SK-N-SH (cell line): ENCODE data around the gene CES5A. TPM values are rescaled to one million over a fixed set of nuclear protein-coding genes. Genes with fewer than 3 reads are reported as not detected.

Experiments used
- CTCF ChIA-PET: fragments of 300-600, 350-600 bp; formaldehyde crosslinking; extraction: SDS; loops from one replicate; lab custom pipeline; 2021; lab: Yijun Ruan, JAX
- POLR2A ChIA-PET: fragments of 350-600 bp; sonication (Branson Sonifier 250); formaldehyde crosslinking; extraction: SDS; loops from one replicate; lab custom pipeline; 2020; ENCODE audit warnings: antibody characterized with exemption, inconsistent platforms; lab: Yijun Ruan, JAX
- DNase-seq: peaks from one replicate; pipeline ENCODE4 v3.0.0; 2012
- H2AFZ ChIP-seq: fragments of 200-600 bp; sonication (generic); 2 replicates; pipeline ENCODE4 v1.8.1; 2016; ENCODE audit warnings: antibody characterized with exemption, mild to moderate bottlenecking, low read depth
- H3F3A ChIP-seq: fragments of 200-600 bp; sonication (generic); replicated peaks from 2 replicates; pipeline ENCODE3; 2016; ENCODE audit warnings: antibody characterized with exemption, mild to moderate bottlenecking; ENCODE audit not compliant: insufficient read depth
- H3K27ac ChIP-seq, 2 experiments: fragments of 200-500 bp in 1 of 2; fragments of 200-600 bp in 1 of 2; sonication (Bioruptor generic) in 1 of 2; sonication (generic), shearing (Covaris generic) in 1 of 2; 2 replicates each; pipeline versions ENCODE4 v1.5.1 to v1.6.1; 2014 to 2016; ENCODE audit warnings: low read depth in 2 of 2, inconsistent platforms in 1 of 2, low read length in 1 of 2, mild to moderate bottlenecking in 1 of 2, mixed read lengths in 1 of 2
- H3K27me3 ChIP-seq: fragments of 200-600 bp; sonication (generic), shearing (Covaris generic); 2 replicates; pipeline ENCODE4 v1.6.1; 2016; ENCODE audit warnings: mixed run types; ENCODE audit not compliant: insufficient read depth
- H3K36me3 ChIP-seq, 2 experiments: fragments of 200-500 bp in 1 of 2; fragments of 200-600 bp in 1 of 2; sonication (Bioruptor generic) in 1 of 2; sonication (generic) in 1 of 2; replicated peaks in 1 of 2; 2 replicates each; pipeline versions ENCODE3 to v1.5.1; 2014 to 2016; ENCODE audit warnings: low read length in 1 of 2, mild to moderate bottlenecking in 1 of 2; ENCODE audit not compliant: insufficient read depth in 2 of 2, control insufficient read depth in 1 of 2
- H3K4me1 ChIP-seq, 2 experiments: fragments of 200-500 bp in 1 of 2; fragments of 200-600 bp in 1 of 2; sonication (Bioruptor generic) in 1 of 2; sonication (generic), shearing (Covaris generic) in 1 of 2; 2 replicates each; pipeline versions ENCODE4 v1.5.1 to v1.6.1; 2014 to 2016; ENCODE audit warnings: low read depth in 1 of 2, low read length in 1 of 2, mixed run types in 1 of 2; ENCODE audit not compliant: insufficient read depth in 2 of 2, control insufficient read depth in 1 of 2
- H3K4me2 ChIP-seq: fragments of 200-600 bp; sonication (generic), shearing (Covaris generic); 2 replicates; pipeline ENCODE4 v1.6.1; 2017; ENCODE audit warnings: mixed run types
- H3K4me3 ChIP-seq, 2 experiments: fragments of 200-500 bp in 1 of 2; fragments of 200-600 bp in 1 of 2; sonication (Bioruptor generic) in 1 of 2; sonication (generic), shearing (Covaris generic) in 1 of 2; 2 replicates each; pipeline versions ENCODE4 v1.5.1 to v1.8.1; 2014 to 2016; ENCODE audit warnings: low read depth in 2 of 2, inconsistent platforms in 1 of 2, low read length in 1 of 2, mild to moderate bottlenecking in 1 of 2, mixed read lengths in 1 of 2, moderate library complexity in 1 of 2
- H3K79me2 ChIP-seq: fragments of 200-600 bp; sonication (generic); 2 replicates; pipeline ENCODE4 v1.8.1; 2017; ENCODE audit warnings: mild to moderate bottlenecking; ENCODE audit not compliant: insufficient read depth
- H3K9ac ChIP-seq: fragments of 200-600 bp; sonication (generic); 2 replicates; pipeline ENCODE4 v1.6.1; 2017; ENCODE audit warnings: mixed run types
- H3K9me2 ChIP-seq: fragments of 200-600 bp; sonication (generic); 2 replicates; pipeline ENCODE4 v1.6.1; 2017; ENCODE audit warnings: mixed run types
- H3K9me3 ChIP-seq: fragments of 200-600 bp; sonication (generic); 2 replicates; pipeline ENCODE4 v1.6.1; 2017; ENCODE audit warnings: mixed run types, mild to moderate bottlenecking, moderate library complexity
- H4K20me1 ChIP-seq: fragments of 200-600 bp; sonication (generic); 2 replicates; pipeline ENCODE4 v1.6.1; 2017; ENCODE audit warnings: mild to moderate bottlenecking, mixed run types; ENCODE audit not compliant: insufficient read depth
- EP300 ChIP-seq, 2 experiments: IDR thresholded peaks; 2 replicates each; pipeline versions ENCODE4 v1.4.0 to v1.6.1; 2012; ENCODE audit warnings: borderline replicate concordance in 1 of 2, low read depth in 1 of 2, low read length in 1 of 2
- FOSL2 ChIP-seq: IDR thresholded peaks from 2 replicates; pipeline ENCODE4 v1.4.0; 2012; ENCODE audit warnings: low read depth, mild to moderate bottlenecking, moderate library complexity, borderline replicate concordance
- FOXJ3 ChIP-seq: sonication (generic); formaldehyde crosslinking; IDR thresholded peaks from 2 replicates; pipeline ENCODE4 v1.5.1; 2020; ENCODE audit warnings: mild to moderate bottlenecking, missing genetic modification reagents
- FOXM1 ChIP-seq: IDR thresholded peaks from 2 replicates; pipeline ENCODE4 v1.4.0; 2012; ENCODE audit warnings: low read depth, mild to moderate bottlenecking
- GATA2 ChIP-seq: sonication (generic); formaldehyde crosslinking; IDR thresholded peaks from 2 replicates; pipeline ENCODE4 v1.5.0; 2020; ENCODE audit warnings: mild to moderate bottlenecking, missing genetic modification reagents
- JUND ChIP-seq: IDR thresholded peaks from 2 replicates; pipeline ENCODE4 v1.4.0; 2012
- MXI1 ChIP-seq: IDR thresholded peaks from 2 replicates; pipeline ENCODE4 v1.6.1; 2012; ENCODE audit warnings: mild to moderate bottlenecking, low read depth, low read length, improper control_type of control experiment
- PBX3 ChIP-seq: IDR thresholded peaks from 2 replicates; pipeline ENCODE4; 2012
- RCOR1 ChIP-seq: fragments of 150-350 bp; IDR thresholded peaks from 2 replicates; pipeline ENCODE4 v1.6.1; 2017; ENCODE audit warnings: antibody characterized with exemption, low read length
- RXRA ChIP-seq: IDR thresholded peaks from 2 replicates; pipeline ENCODE4 v1.4.0; 2012; ENCODE audit warnings: low read depth, mild to moderate bottlenecking, borderline replicate concordance
- SIN3A ChIP-seq: IDR thresholded peaks from 2 replicates; pipeline ENCODE4 v1.6.1; 2012; ENCODE audit warnings: low read depth, mild to moderate bottlenecking, low read length, moderate library complexity, borderline replicate concordance
- SMC3 ChIP-seq: IDR thresholded peaks from 2 replicates; pipeline ENCODE4 v1.6.1; 2012; ENCODE audit warnings: low read depth, low read length, improper control_type of control experiment
- TAF1 ChIP-seq: IDR thresholded peaks from 2 replicates; pipeline ENCODE4 v1.6.1; 2012; ENCODE audit warnings: low read depth, mild to moderate bottlenecking, low read length, moderate library complexity, borderline replicate concordance
- TCF12 ChIP-seq: IDR thresholded peaks from 2 replicates; pipeline ENCODE4 v1.4.0; 2012
- TEAD4 ChIP-seq: IDR thresholded peaks from 2 replicates; pipeline ENCODE4 v1.4.0; 2012; ENCODE audit warnings: mild to moderate bottlenecking, borderline replicate concordance; ENCODE audit not compliant: insufficient read depth
- USF2 ChIP-seq: fragments of 150-350 bp; IDR thresholded peaks from 2 replicates; pipeline ENCODE4 v1.6.1; 2017; ENCODE audit warnings: antibody characterized with exemption, low read length, low read depth, borderline replicate concordance
- YY1 ChIP-seq: IDR thresholded peaks from 2 replicates; pipeline ENCODE4 v1.4.0; 2012; ENCODE audit warnings: low read depth, mild to moderate bottlenecking
- ZBTB33 ChIP-seq: IDR thresholded peaks from 2 replicates; pipeline ENCODE4 v1.4.0; 2012; ENCODE audit warnings: low read depth, borderline replicate concordance
- WGBS: methylation state at CpG from one replicate; pipeline ENCODE4 v1.1.6; 2017; ENCODE audit warnings: low lambda C conversion rate; 5-methylcytosine and 5-hydroxymethylcytosine counted together
- polyA plus RNA-seq, 3 experiments: library from polyadenylated mRNA; depleted of rRNA; stranded (reverse); fragments of >200 nt; gene quantifications; 2 replicates each; pipeline ENCODE4 v1.2.3, GENCODE V29; 2012

Gene CES5A
- polyA plus RNA-seq, 1 of the 3 experiments (the other 2 are of a cell fraction), result not detected

- H3K27me3 ChIP-seq, result no peaks in the 10 kb centered on the region
- CTCF ChIA-PET, result no interaction called here
- TF ChIP-seq GATA2 (no peak), RCOR1 (no peak)
- TF ChIP-seq, all 33 proteins: peak for 0
- Histone ChIP-seq H3K36me3 (no peaks in the 10 kb centered on the region), H3K9me3 (no peaks in the 10 kb centered on the region), H2AFZ (no peak overlapping the region), H3K4me2 (no peak overlapping the region), H3F3A (no peaks in the 10 kb centered on the region), H3K4me3 (no peak overlapping the region), H4K20me1 (no peaks in the 10 kb centered on the region), H3K27ac (no peak overlapping the region), H3K79me2 (no peaks in the 10 kb centered on the region), H3K4me1 (no peaks in the 10 kb centered on the region), H3K9me2 (no peaks in the 10 kb centered on the region), H3K9ac (no peak overlapping the region)
- no peak for DNase-seq
- POLR2A ChIA-PET, result no interaction called here
- WGBS, result 33% methylated on average over 2 of the region's 4 CpGs
Observed at GRCh38 chr16:55824473-55825000, 50.6 kb downstream of the CES5A start.

- WGBS, result 36% methylated on average over 3 of the region's 3 CpGs
- no peak for TF ChIP-seq EP300 (IDR thresholded peaks at IDR 0.05; ENCODE audit: borderline replicate concordance in 1 of 2, low read depth in 1 of 2, low read length in 1 of 2)
- no peak for TF ChIP-seq TCF12
- no peak for TF ChIP-seq ZBTB33
- TF ChIP-seq MXI1, result no peak
- no peak for TF ChIP-seq FOXM1
- TF ChIP-seq JUND, result no peak
- no peak for TF ChIP-seq SIN3A
- TF ChIP-seq FOSL2, result no peak
- Histone ChIP-seq H3K9me2 (no peaks in the 10 kb centered on the region), H2AFZ (no peak overlapping the region), H3K4me2 (no peak overlapping the region), H3K4me3 (no peak overlapping the region), H3F3A (no peaks in the 10 kb centered on the region), H3K79me2 (no peaks in the 10 kb centered on the region), H3K27ac (no peak overlapping the region), H3K9ac (no peak overlapping the region), H3K36me3 (no peaks in the 10 kb centered on the region), H3K27me3 (no peaks in the 10 kb centered on the region), H4K20me1 (no peaks in the 10 kb centered on the region), H3K4me1 (no peaks in the 10 kb centered on the region), H3K9me3 (no peaks in the 10 kb centered on the region)
- POLR2A ChIA-PET, result no interaction called here
- CTCF ChIA-PET, result no interaction called here
- DNase-seq, result no peak
Observed at GRCh38 chr16:55822280-55822810, 52.8 kb downstream of the CES5A start.

GRCh38 chr16:55821210-55821609, 54.0 kb downstream of the CES5A start:
- Histone ChIP-seq H3K79me2 (no peaks in the 10 kb centered on the region), H3K27ac (no peak overlapping the region), H3K4me2 (no peak overlapping the region), H3K9ac (no peak overlapping the region), H3K9me2 (no peaks in the 10 kb centered on the region), H3K36me3 (no peaks in the 10 kb centered on the region), H3F3A (no peaks in the 10 kb centered on the region), H3K4me3 (no peak overlapping the region), H3K27me3 (no peaks in the 10 kb centered on the region), H2AFZ (no peak overlapping the region), H3K4me1 (no peaks in the 10 kb centered on the region), H3K9me3 (no peaks in the 10 kb centered on the region), H4K20me1 (no peaks in the 10 kb centered on the region)
- ChIA-PET POLR2A (no interaction called here), CTCF (no interaction called here)
- 21% methylated on average over 4 of the region's 4 CpGs for WGBS
- DNase-seq, result no peak
- TF ChIP-seq TEAD4 (no peak), FOXJ3 (CRISPR knock-in tag) (no peak), USF2 (no peak), SMC3 (no peak), PBX3 (no peak), RXRA (no peak), TAF1 (no peak), YY1 (no peak)
